A549 (cell line): ENCODE measurements around the gene DAB2IP. TPM values are rescaled to one million over a fixed set of nuclear protein-coding genes. Genes with fewer than 3 reads are reported as not detected.
A peak's percentile ranks its signal among the peaks of the same experiment; 100 is the strongest.

ENCODE experiments used
- ATAC-seq, 2 experiments: fragments of 200-7000 bp in 1 of 2; fragments of >200 bp in 1 of 2; cut with Nextera tagmentation in 1 of 2; cut with Tn5 transposase in 1 of 2; 3 replicates each; pipeline versions ENCODE4 v1.8.0 to v1.9.1; 2018 to 2020; ENCODE audit warnings: mild to moderate bottlenecking in 1 of 2, moderate library complexity in 1 of 2
- CTCF ChIA-PET: fragments of 300-600 bp; sonication (Branson Sonifier 250); formaldehyde crosslinking; extraction: SDS; loops from one replicate; lab custom pipeline; 2021; ENCODE audit warnings: antibody characterized with exemption, inconsistent platforms; lab: Yijun Ruan, JAX
- POLR2A ChIA-PET: fragments of 350-600 bp; formaldehyde crosslinking; extraction: SDS; loops from one replicate; lab custom pipeline; 2021; ENCODE audit warnings: antibody characterized with exemption, inconsistent platforms; lab: Yijun Ruan, JAX
- DNase-seq, 2 experiments: peaks; one replicate each; pipeline versions ENCODE4 v3.0.0 to v3.0.0-alpha.2; 2011 to 2016; ENCODE audit warnings: low read depth in 1 of 2, low spot score in 1 of 2
- FAIRE-seq: peaks from 2 replicates; lab custom pipeline; 2011; peaks lifted over from hg19 to GRCh38; lab: Jason Lieb, UNC
- H3K27ac ChIP-seq, 2 experiments: fragments of >200 bp; sonication (Bioruptor Twin); formaldehyde crosslinking; 3 replicates each; pipeline ENCODE4 v1.5.1; 2016 to 2017
- H3K4me1 ChIP-seq: fragments of >200 bp; sonication (Bioruptor Twin); formaldehyde crosslinking; 3 replicates; pipeline ENCODE4 v1.6.1; 2016
- H3K4me2 ChIP-seq: fragments of >200 bp; sonication (Bioruptor Twin); formaldehyde crosslinking; 3 replicates; pipeline ENCODE4 v1.6.1; 2016
- H3K4me3 ChIP-seq: fragments of >200 bp; sonication (Bioruptor Twin); formaldehyde crosslinking; 3 replicates; pipeline ENCODE4 v1.5.1; 2016
- H3K9me3 ChIP-seq: fragments of >200 bp; sonication (Bioruptor Twin); formaldehyde crosslinking; 3 replicates; pipeline ENCODE4 v1.6.1; 2016
- BHLHE40 ChIP-seq: IDR thresholded peaks from 2 replicates; pipeline ENCODE4 v1.6.1; 2012; ENCODE audit warnings: low read depth, low read length, inconsistent platforms
- CBX2 ChIP-seq: fragments of 200-600 bp; sonication (generic); IDR thresholded peaks from 2 replicates; pipeline ENCODE4 v1.6.1; 2016; ENCODE audit warnings: low read depth, mild to moderate bottlenecking, borderline replicate concordance
- CEBPB ChIP-seq, 2 experiments: fragments of >200 bp in 1 of 2; sonication (Bioruptor Twin) in 1 of 2; formaldehyde crosslinking in 1 of 2; IDR thresholded peaks; 2 replicates each; pipeline ENCODE4 v1.6.1; 2012 to 2016
- CHD4 ChIP-seq: fragments of 200-600 bp; sonication (generic); IDR thresholded peaks from 2 replicates; pipeline ENCODE4 v1.6.1; 2016; ENCODE audit warnings: antibody characterized with exemption, mild to moderate bottlenecking, borderline replicate concordance
- EHF ChIP-seq: fragments of 250-450 bp; sonication (Bioruptor Pico); IDR thresholded peaks from 2 replicates; pipeline ENCODE4 v1.5.0; 2020; ENCODE audit warnings: mild to moderate bottlenecking
- ESRRA ChIP-seq: fragments of 150-350 bp; IDR thresholded peaks from 2 replicates; pipeline ENCODE4 v1.6.1; 2014; ENCODE audit warnings: mild to moderate bottlenecking, low read length, borderline replicate concordance
- FOSB ChIP-seq: fragments of 250-450 bp; sonication (Bioruptor Pico); IDR thresholded peaks from 2 replicates; pipeline ENCODE4 v1.5.0; 2020; ENCODE audit warnings: mild to moderate bottlenecking, moderate library complexity
- GATA3 ChIP-seq: IDR thresholded peaks from 2 replicates; pipeline ENCODE4 v1.6.1; 2012; ENCODE audit warnings: borderline replicate concordance
- HEYL ChIP-seq: fragments of 250-450 bp; sonication (Bioruptor Pico); IDR thresholded peaks from 2 replicates; pipeline ENCODE4 v1.8.0; 2021; ENCODE audit warnings: mild to moderate bottlenecking, moderate library complexity
- HOXB5 ChIP-seq: fragments of 250-450 bp; sonication (Bioruptor Pico); IDR thresholded peaks from 2 replicates; pipeline ENCODE4 v1.5.0; 2020; ENCODE audit warnings: mild to moderate bottlenecking, moderate library complexity
- JUN ChIP-seq, 2 experiments: fragments of >200 bp; sonication (Bioruptor Twin); formaldehyde crosslinking; IDR thresholded peaks; 2 replicates in 1 of 2; 3 replicates in 1 of 2; pipeline ENCODE4 v1.6.1; 2016 to 2017
- KDM5A ChIP-seq: fragments of 200-600 bp; sonication (generic); IDR thresholded peaks from 2 replicates; pipeline ENCODE4 v1.6.1; 2016; ENCODE audit warnings: antibody characterized with exemption, mild to moderate bottlenecking
- MAZ ChIP-seq: fragments of 150-350 bp; IDR thresholded peaks from 2 replicates; pipeline ENCODE4 v1.6.1; 2014; ENCODE audit warnings: antibody characterized with exemption, low read depth, low read length, borderline replicate concordance
- NFE2L2 ChIP-seq: fragments of 150-350 bp; conservative IDR thresholded peaks from 2 replicates; pipeline ENCODE4 v1.6.1; 2014; ENCODE audit warnings: low read length
- RAD21 ChIP-seq, 2 experiments: fragments of >200 bp in 1 of 2; sonication (Bioruptor Twin) in 1 of 2; formaldehyde crosslinking in 1 of 2; IDR thresholded peaks in 1 of 2; conservative IDR thresholded peaks in 1 of 2; 2 replicates in 1 of 2; 3 replicates in 1 of 2; pipeline ENCODE4 v1.6.1; 2012 to 2018; ENCODE audit warnings: inconsistent platforms in 1 of 2
- RARB ChIP-seq: fragments of 250-450 bp; sonication (Bioruptor Pico); IDR thresholded peaks from 2 replicates; pipeline ENCODE4 v1.8.0; 2021; ENCODE audit warnings: mild to moderate bottlenecking, moderate library complexity
- RNF2 ChIP-seq: fragments of 200-600 bp; sonication (generic); IDR thresholded peaks from 2 replicates; pipeline ENCODE4 v1.6.1; 2016; ENCODE audit warnings: low read depth, mild to moderate bottlenecking, antibody characterized with exemption, moderate library complexity, borderline replicate concordance
- TP53 ChIP-seq: fragments of 250-450 bp; sonication (Bioruptor Pico); IDR thresholded peaks from 2 replicates; pipeline ENCODE4 v1.5.0; 2021; ENCODE audit warnings: mild to moderate bottlenecking, moderate library complexity
- ZC3H11A ChIP-seq: fragments of 450-650 bp; IDR thresholded peaks from 2 replicates; pipeline ENCODE4 v1.6.1; 2014; ENCODE audit warnings: antibody characterized with exemption, mild to moderate bottlenecking
- ZNF302 ChIP-seq: fragments of 250-450 bp; sonication (Bioruptor Pico); IDR thresholded peaks from 2 replicates; pipeline ENCODE4 v1.9.0; 2021; ENCODE audit warnings: inconsistent platforms, mild to moderate bottlenecking, moderate library complexity
- WGBS: methylation state at CpG from one replicate; pipeline ENCODE4 v1.1.6; 2017; ENCODE audit errors: missing lambda C conversion rate; 5-methylcytosine and 5-hydroxymethylcytosine counted together
- polyA plus RNA-seq, 4 experiments: library from polyadenylated mRNA; depleted of rRNA in 3 of 4; stranded (reverse); fragments of >200 nt; fragmentation: RNase III in 1 of 4; extraction: RNeasy Plus Mini Kit Qiagen cat#74134 plus additional on column Dnase treatment in 1 of 4; gene quantifications; 2 replicates in 3 of 4; 3 replicates in 1 of 4; pipeline ENCODE4 v1.2.3, GENCODE V29; 2011 to 2017
- TF ChIP-seq, protein P1 (sequence below): fragments of 250-450 bp; sonication (Bioruptor Pico); IDR thresholded peaks from 2 replicates; pipeline ENCODE4 v1.5.0; 2020; ENCODE audit warnings: low read depth, mild to moderate bottlenecking, moderate library complexity
- TF ChIP-seq, protein P2 (sequence below): fragments of 150-350 bp; IDR thresholded peaks from 2 replicates; pipeline ENCODE4 v1.6.1; 2014; ENCODE audit warnings: low read depth, mild to moderate bottlenecking, low read length
- TF ChIP-seq, protein P3 (sequence below): IDR thresholded peaks from 2 replicates; pipeline ENCODE4 v1.6.1; 2012
- TF ChIP-seq, protein P4 (sequence below): fragments of 450-650 bp; IDR thresholded peaks from 2 replicates; pipeline ENCODE4 v1.6.1; 2014; ENCODE audit warnings: antibody characterized with exemption
- TF ChIP-seq, protein P5 (sequence below): fragments of >200 bp; sonication (Bioruptor Twin); formaldehyde crosslinking; IDR thresholded peaks from 3 replicates; pipeline ENCODE4 v1.5.1; 2016

Gene DAB2IP
- polyA plus RNA-seq, 2 of the 4 experiments (the other 2 are of a cell fraction), result 9.7 to 13.9 TPM

DNA sequence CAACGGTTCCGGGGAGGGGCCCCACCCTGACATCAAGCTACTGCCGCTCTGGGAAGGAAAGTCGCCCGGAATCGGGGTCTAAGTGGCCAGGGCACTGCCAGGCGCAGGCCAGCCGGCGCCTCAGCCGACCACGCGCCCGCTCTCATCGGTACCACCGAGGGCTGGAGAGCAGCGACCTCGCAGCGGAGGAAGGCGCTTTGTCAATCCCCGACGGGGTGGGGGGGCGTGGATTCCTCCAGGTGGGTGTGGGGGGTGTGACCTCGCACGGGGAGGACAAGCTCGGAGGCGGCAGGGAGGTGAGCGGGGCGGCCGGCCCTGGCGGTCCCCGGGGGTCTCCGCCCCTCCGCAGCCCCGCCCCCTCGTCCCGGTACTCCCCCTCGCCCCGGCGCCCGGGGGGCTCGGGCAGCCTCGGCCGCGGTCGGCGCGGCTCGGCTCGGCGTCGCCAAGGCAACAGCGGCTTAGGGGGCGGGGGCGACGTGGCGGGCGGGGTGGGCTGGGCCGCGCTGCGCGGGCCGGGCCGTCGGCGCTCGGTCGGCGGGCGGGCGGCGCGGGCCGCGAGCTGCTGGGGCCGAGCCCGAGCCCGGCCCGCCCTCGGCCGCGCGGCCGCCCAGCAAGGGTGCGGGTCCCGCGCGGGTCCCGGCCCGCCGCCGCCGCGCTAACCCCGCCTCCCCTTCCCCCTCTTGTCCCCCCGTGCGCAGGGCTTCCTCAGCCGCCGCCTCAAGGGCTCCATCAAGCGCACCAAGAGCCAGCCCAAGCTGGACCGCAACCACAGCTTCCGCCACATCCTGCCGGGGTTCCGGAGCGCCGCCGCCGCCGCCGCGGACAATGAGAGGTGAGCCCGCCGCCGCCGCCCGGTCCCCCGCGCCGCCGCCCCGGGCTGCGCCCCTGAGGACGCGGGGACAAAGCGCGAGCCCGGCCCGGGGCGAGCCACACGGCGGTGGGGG lies 47.5 kb downstream of the DAB2IP start:
- Histone ChIP-seq H3K4me3 (peak overlapping the region; percentile 55), H3K4me1 (peaks cover 8% of the 10 kb centered on the region; the same call in 1 of the 3 replicates), H3K27ac (peak overlapping the region; percentile 66 to 94)
- POLR2A ChIA-PET, result no interaction called here
- TF ChIP-seq KDM5A, result no peak
- no peak for TF ChIP-seq HEYL
- no peak for TF ChIP-seq RAD21 (conservative IDR thresholded peaks at IDR 0.05 in 1 of 2, IDR thresholded peaks at IDR 0.05 in 1 of 2)
- TF ChIP-seq, protein P1, sequence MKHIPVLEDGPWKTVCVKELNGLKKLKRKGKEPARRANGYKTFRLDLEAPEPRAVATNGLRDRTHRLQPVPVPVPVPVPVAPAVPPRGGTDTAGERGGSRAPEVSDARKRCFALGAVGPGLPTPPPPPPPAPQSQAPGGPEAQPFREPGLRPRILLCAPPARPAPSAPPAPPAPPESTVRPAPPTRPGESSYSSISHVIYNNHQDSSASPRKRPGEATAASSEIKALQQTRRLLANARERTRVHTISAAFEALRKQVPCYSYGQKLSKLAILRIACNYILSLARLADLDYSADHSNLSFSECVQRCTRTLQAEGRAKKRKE (CRISPR knock-in tag), result no peak
- no peak for TF ChIP-seq MAZ
- TF ChIP-seq JUN (IDR thresholded peaks at IDR 0.05), result no peak
- no peak for TF ChIP-seq ESRRA
- no peak for TF ChIP-seq GATA3
- TF ChIP-seq, protein P2, sequence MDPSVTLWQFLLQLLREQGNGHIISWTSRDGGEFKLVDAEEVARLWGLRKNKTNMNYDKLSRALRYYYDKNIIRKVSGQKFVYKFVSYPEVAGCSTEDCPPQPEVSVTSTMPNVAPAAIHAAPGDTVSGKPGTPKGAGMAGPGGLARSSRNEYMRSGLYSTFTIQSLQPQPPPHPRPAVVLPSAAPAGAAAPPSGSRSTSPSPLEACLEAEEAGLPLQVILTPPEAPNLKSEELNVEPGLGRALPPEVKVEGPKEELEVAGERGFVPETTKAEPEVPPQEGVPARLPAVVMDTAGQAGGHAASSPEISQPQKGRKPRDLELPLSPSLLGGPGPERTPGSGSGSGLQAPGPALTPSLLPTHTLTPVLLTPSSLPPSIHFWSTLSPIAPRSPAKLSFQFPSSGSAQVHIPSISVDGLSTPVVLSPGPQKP, result no peak
- no peak for TF ChIP-seq BHLHE40
- no peak for TF ChIP-seq CHD4
- TF ChIP-seq, all 56 proteins: peak for 0
- ATAC-seq (peak; percentile 13 to 61; a peak in 5 of 6 replicates), FAIRE-seq (no peak), DNase-seq (no peak)
- Histone ChIP-seq H3K4me2 (peak overlapping the region; percentile 87), H3K9me3 (no peaks in the 10 kb centered on the region)
- 66% methylated on average over 26 of the region's 130 CpGs for WGBS
- CTCF ChIA-PET, result interaction anchor here (0.6 to 7.4 kb wide), 10 partner anchors 10 to 163 kb away, joined by 3 to 87 read pairs (median 6); no protein-coding TSS in a partner anchor

DNA sequence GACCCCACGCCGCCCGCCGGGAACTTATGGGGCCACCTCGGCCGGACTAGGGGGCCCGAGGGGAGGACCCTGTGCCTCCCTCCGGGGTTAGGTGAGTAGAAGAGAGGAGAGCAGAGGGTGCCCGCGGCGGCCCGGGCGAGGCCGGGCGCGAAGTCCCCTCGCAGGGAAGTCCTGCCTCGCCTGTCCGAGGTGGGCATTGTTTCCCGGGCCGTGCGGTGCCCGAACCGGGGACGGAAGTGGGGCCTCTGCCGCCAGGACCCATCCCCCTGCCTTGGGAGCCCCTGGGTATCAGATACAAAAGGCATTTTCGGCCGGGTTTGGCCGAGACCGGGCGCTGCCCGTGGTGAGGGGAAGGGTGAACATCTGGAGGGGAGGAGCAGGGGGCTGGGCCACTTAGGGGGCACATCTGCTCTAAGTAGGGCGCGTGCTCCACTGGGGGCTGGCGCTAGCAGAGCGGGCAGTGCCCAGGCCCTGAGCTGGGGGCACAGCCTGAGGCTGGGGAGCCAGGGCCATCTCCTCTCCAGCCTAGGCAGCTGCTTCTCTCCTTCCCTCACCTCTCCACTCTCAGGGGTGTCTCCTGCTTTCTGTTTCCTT lies 48.2 kb downstream of the DAB2IP start:
- FAIRE-seq (no peak), ATAC-seq (peak; percentile 5 to 50; a peak in 3 of 6 replicates), DNase-seq (no peak)
- ChIA-PET CTCF (interaction anchor here (0.6 to 7.4 kb wide), 14 partner anchors 9 to 497 kb away, joined by 3 to 47 read pairs (median 5); no protein-coding TSS in a partner anchor), POLR2A (no interaction called here)
- no peak for TF ChIP-seq HOXB5 (CRISPR knock-in tag)
- TF ChIP-seq, protein P3, sequence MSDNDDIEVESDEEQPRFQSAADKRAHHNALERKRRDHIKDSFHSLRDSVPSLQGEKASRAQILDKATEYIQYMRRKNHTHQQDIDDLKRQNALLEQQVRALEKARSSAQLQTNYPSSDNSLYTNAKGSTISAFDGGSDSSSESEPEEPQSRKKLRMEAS, result no peak
- TF ChIP-seq CBX2, result no peak
- TF ChIP-seq TP53 (CRISPR knock-in tag), result no peak
- TF ChIP-seq ZC3H11A, result no peak
- TF ChIP-seq, protein P1 (CRISPR knock-in tag), result no peak
- TF ChIP-seq EHF (CRISPR knock-in tag), result no peak
- TF ChIP-seq FOSB (CRISPR knock-in tag), result no peak
- TF ChIP-seq ESRRA, result no peak
- no peak for TF ChIP-seq RNF2
- TF ChIP-seq, protein P4, sequence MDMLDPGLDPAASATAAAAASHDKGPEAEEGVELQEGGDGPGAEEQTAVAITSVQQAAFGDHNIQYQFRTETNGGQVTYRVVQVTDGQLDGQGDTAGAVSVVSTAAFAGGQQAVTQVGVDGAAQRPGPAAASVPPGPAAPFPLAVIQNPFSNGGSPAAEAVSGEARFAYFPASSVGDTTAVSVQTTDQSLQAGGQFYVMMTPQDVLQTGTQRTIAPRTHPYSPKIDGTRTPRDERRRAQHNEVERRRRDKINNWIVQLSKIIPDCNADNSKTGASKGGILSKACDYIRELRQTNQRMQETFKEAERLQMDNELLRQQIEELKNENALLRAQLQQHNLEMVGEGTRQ, result no peak
- TF ChIP-seq NFE2L2, result no peak
- no peak for TF ChIP-seq ZNF302 (CRISPR knock-in tag)
- TF ChIP-seq RARB (CRISPR knock-in tag), result no peak
- TF ChIP-seq GATA3, result no peak
- TF ChIP-seq CEBPB (IDR thresholded peaks at IDR 0.05), result no peak
- TF ChIP-seq, protein P5, sequence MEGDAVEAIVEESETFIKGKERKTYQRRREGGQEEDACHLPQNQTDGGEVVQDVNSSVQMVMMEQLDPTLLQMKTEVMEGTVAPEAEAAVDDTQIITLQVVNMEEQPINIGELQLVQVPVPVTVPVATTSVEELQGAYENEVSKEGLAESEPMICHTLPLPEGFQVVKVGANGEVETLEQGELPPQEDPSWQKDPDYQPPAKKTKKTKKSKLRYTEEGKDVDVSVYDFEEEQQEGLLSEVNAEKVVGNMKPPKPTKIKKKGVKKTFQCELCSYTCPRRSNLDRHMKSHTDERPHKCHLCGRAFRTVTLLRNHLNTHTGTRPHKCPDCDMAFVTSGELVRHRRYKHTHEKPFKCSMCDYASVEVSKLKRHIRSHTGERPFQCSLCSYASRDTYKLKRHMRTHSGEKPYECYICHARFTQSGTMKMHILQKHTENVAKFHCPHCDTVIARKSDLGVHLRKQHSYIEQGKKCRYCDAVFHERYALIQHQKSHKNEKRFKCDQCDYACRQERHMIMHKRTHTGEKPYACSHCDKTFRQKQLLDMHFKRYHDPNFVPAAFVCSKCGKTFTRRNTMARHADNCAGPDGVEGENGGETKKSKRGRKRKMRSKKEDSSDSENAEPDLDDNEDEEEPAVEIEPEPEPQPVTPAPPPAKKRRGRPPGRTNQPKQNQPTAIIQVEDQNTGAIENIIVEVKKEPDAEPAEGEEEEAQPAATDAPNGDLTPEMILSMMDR, result no peak
- peaks cover 8% of the 10 kb centered on the region; the same call in 1 of the 3 replicates for H3K4me1 ChIP-seq
- 65% methylated on average over 18 of the region's 36 CpGs for WGBS
- H3K9me3 ChIP-seq, result no peaks in the 10 kb centered on the region
- H3K4me3 ChIP-seq, result peak overlapping the region; percentile 55
- H3K27ac ChIP-seq, result peak overlapping the region; percentile 66 to 94
- peak overlapping the region; percentile 87 for H3K4me2 ChIP-seq
